ENCODE measurements around the gene WASL. TPM values are rescaled to one million over a fixed set of nuclear protein-coding genes. Genes with fewer than 3 reads are reported as not detected.

Gene WASL
- total RNA-seq, 1 experiment from 2014 or later, result 42.3 TPM

DNA sequence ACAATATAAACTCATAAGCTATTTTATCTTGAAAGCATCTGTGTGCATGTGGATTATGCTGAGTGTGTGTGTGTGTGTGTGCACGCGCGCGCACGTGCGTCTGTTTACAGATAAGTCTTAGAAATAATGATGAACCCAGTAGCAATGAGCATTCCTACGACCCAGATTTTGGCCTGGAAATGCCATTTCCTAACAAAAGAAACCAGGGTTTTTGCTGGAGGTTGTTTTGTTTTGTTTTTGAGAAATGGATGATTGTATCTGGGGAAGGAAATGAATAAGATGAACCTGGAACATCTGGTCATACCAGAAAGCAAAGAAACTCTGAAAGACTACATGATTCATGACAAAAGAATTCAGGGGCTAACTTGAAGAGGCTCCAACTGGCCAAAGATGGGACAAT, 115.2 kb downstream of the WASL start:
- no peak overlapping the region for H3K4me3 Mint-ChIP-seq (ENCODE audit: unreplicated experiment)
- Histone ChIP-seq H3K4me3 (ENCODE audit: low read depth, low read length) (no peak overlapping the region), H3K27me3 (replicated peaks; ENCODE audit: control insufficient read depth, insufficient read depth, low read length) (no peaks in the 10 kb centered on the region), H3K36me3 (ENCODE audit: control insufficient read depth, insufficient read depth, low read length) (no peaks in the 10 kb centered on the region), H3K4me1 (peaks cover 11% of the 10 kb centered on the region), H3K9me3 (no peaks in the 10 kb centered on the region)
- CTCF ChIA-PET, result interaction anchor here (0.9 to 3.0 kb wide), 2 partner anchors 49 to 68 kb away, joined by 3 to 10 read pairs; no protein-coding TSS in a partner anchor
- no peaks in the 10 kb centered on the region for H3K9me3 Mint-ChIP-seq (ENCODE audit: unreplicated experiment)
- H3K27ac Mint-ChIP-seq (ENCODE audit: unreplicated experiment), result no peak overlapping the region
- no peaks in the 10 kb centered on the region for H3K27me3 Mint-ChIP-seq (ENCODE audit: insufficient read depth, unreplicated experiment)
- no peaks in the 10 kb centered on the region for H3K36me3 Mint-ChIP-seq (ENCODE audit: insufficient read depth, unreplicated experiment)
- TF ChIP-seq, protein P1, sequence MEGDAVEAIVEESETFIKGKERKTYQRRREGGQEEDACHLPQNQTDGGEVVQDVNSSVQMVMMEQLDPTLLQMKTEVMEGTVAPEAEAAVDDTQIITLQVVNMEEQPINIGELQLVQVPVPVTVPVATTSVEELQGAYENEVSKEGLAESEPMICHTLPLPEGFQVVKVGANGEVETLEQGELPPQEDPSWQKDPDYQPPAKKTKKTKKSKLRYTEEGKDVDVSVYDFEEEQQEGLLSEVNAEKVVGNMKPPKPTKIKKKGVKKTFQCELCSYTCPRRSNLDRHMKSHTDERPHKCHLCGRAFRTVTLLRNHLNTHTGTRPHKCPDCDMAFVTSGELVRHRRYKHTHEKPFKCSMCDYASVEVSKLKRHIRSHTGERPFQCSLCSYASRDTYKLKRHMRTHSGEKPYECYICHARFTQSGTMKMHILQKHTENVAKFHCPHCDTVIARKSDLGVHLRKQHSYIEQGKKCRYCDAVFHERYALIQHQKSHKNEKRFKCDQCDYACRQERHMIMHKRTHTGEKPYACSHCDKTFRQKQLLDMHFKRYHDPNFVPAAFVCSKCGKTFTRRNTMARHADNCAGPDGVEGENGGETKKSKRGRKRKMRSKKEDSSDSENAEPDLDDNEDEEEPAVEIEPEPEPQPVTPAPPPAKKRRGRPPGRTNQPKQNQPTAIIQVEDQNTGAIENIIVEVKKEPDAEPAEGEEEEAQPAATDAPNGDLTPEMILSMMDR (IDR thresholded peaks at IDR 0.05; ENCODE audit: insufficient read depth in 1 of 2, low read depth in 1 of 2, low read length in 1 of 2, severe bottlenecking in 1 of 2, unreplicated experiment in 1 of 2), result no peak
- BruUV-seq (replicated peaks), result no TSS peak
- peaks cover 22% of the 10 kb centered on the region for H3K4me1 Mint-ChIP-seq (ENCODE audit: low read depth, unreplicated experiment)
- no peak for DNase-seq
- intact Hi-C loops (cut with micrococcal nuclease; ENCODE audit: unreplicated experiment), result loop anchor here (5.0 kb wide), 1 partner anchor 141 kb away; no protein-coding TSS in a partner anchor
- POLR2A ChIA-PET, result no interaction called here

DNA sequence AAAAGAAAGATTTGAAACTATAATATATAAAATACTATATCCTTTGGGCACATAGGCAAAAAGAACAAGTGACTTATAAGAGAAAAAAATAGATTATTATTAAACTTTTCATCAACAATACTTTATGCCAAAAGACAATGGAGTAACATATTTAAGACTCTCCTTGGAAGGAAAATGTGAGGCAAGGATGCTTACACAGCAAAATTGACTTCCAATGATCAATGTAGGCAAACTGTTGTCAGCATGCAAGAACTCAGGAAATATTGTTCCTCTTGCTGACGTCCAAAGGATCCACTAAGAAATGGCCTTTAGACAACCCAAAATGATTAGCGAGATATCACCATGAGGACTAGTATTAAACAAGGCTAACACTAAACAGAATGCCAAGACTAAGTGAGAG, 116.0 kb downstream of the WASL start:
- H3K4me1 ChIP-seq, result peaks cover 11% of the 10 kb centered on the region
- H3K36me3 ChIP-seq (ENCODE audit: control insufficient read depth, insufficient read depth, low read length), result no peaks in the 10 kb centered on the region
- no peaks in the 10 kb centered on the region for H3K9me3 ChIP-seq
- CTCF ChIA-PET, result no interaction called here
- no peak for DNase-seq
- no TSS peak for BruUV-seq (replicated peaks)
- no peak overlapping the region for H3K4me3 ChIP-seq (ENCODE audit: low read depth, low read length)
- H3K27me3 ChIP-seq (replicated peaks; ENCODE audit: control insufficient read depth, insufficient read depth, low read length), result no peaks in the 10 kb centered on the region
- Mint-ChIP-seq H3K4me1 (ENCODE audit: low read depth, unreplicated experiment) (peaks cover 22% of the 10 kb centered on the region), H3K27me3 (ENCODE audit: insufficient read depth, unreplicated experiment) (no peaks in the 10 kb centered on the region), H3K36me3 (ENCODE audit: insufficient read depth, unreplicated experiment) (no peaks in the 10 kb centered on the region), H3K9me3 (ENCODE audit: unreplicated experiment) (no peaks in the 10 kb centered on the region), H3K4me3 (ENCODE audit: unreplicated experiment) (no peak overlapping the region), H3K27ac (ENCODE audit: unreplicated experiment) (no peak overlapping the region)
- POLR2A ChIA-PET, result no interaction called here
- intact Hi-C loops (cut with micrococcal nuclease; ENCODE audit: unreplicated experiment), result loop anchor here (5.0 kb wide), 1 partner anchor 141 kb away; no protein-coding TSS in a partner anchor
- TF ChIP-seq, protein P1 (IDR thresholded peaks at IDR 0.05; ENCODE audit: insufficient read depth in 1 of 2, low read depth in 1 of 2, low read length in 1 of 2, severe bottlenecking in 1 of 2, unreplicated experiment in 1 of 2), result no peak

Other genes with a start within 250 kb of the WASL start
- 0.35 and 0.39 TPM in 2 replicates for gene IQUB, start 214.4 kb downstream of the WASL start, total RNA-seq (2022)
- 87.9 and 88.9 TPM in 2 replicates for gene NDUFA5, start 191.2 kb downstream of the WASL start, total RNA-seq (2022)
- not detected in 2 replicates for gene ASB15, start 147.2 kb downstream of the WASL start, total RNA-seq (2022)
- gene LMOD2, start 93.1 kb downstream of the WASL start, total RNA-seq (2022), result not detected in 2 replicates
- gene HYAL4, start 96.2 kb upstream of the WASL start, total RNA-seq (2022), result 0.14 and 0.68 TPM in 2 replicates
- gene SPAM1, start 176.2 kb upstream of the WASL start, total RNA-seq (2022), result not detected in 2 replicates